Fibroblast of lung (primary cell): Measurements from ENCODE around the gene RAB31.

Experiments
- CTCF ChIP-seq, 2 donors: IDR thresholded peaks in 1 of 2; conservative IDR thresholded peaks in 1 of 2; 1 replicate in 1 of 2; 2 replicates in 1 of 2; pipeline ENCODE4 v1.5.1; 2011 to 2012; ENCODE audit warnings: low read length in 2 of 2, control low read depth in 1 of 2, inconsistent platforms in 1 of 2, low read depth in 1 of 2, mild to moderate bottlenecking in 1 of 2
- EZH2 ChIP-seq: IDR thresholded peaks from 2 replicates; pipeline ENCODE4 v1.5.1; 2012; ENCODE audit warnings: low read length, control low read depth, mild to moderate bottlenecking; ENCODE audit errors: missing control alignments

- TF ChIP-seq EZH2 (no peak), CTCF (conservative IDR thresholded peaks at IDR 0.05 in 1 of 2, IDR thresholded peaks at IDR 0.05 in 1 of 2; ENCODE audit: low read depth in 1 of 2, low read length in 2 of 2) (no peak)
Observed at GRCh38 chr18:9766740-9767139, 58.6 kb downstream of the RAB31 start.
